ENCODE measurements around the gene GLRX.

The GLRX gene

GRCh38 chr5:95808686-95809413, 13.7 kb downstream of the GLRX start:
- peak; percentile 64 for DNase-seq

- no peak for DNase-seq
Observed at GRCh38 chr5:95808013-95808685, 14.4 kb downstream of the GLRX start.

- no peak for DNase-seq
Observed at GRCh38 chr5:95806687-95807086, 15.8 kb downstream of the GLRX start.

GRCh38 chr5:95804736-95805539, 17.6 kb downstream of the GLRX start:
- DNase-seq = no peak

- no peak for DNase-seq
Observed at GRCh38 chr5:95803271-95804148, 19.0 kb downstream of the GLRX start.

GRCh38 chr5:95801961-95802360, 20.6 kb downstream of the GLRX start:
- DNase-seq = no peak

- DNase-seq = no peak
Observed at GRCh38 chr5:95801532-95801931, 21.0 kb downstream of the GLRX start.

- DNase-seq = no peak
Observed at GRCh38 chr5:95800553-95800952, 22.0 kb downstream of the GLRX start.

GRCh38 chr5:95799191-95799835, 23.2 kb downstream of the GLRX start:
- no peak for DNase-seq

- no peak for DNase-seq
Observed at GRCh38 chr5:95798545-95798944, 24.0 kb downstream of the GLRX start.

GRCh38 chr5:95798048-95798447, 24.5 kb downstream of the GLRX start:
- no peak for DNase-seq

- no peak for DNase-seq
Observed at GRCh38 chr5:95797301-95797700, 25.2 kb downstream of the GLRX start.

GRCh38 chr5:95794070-95794516, 28.4 kb downstream of the GLRX start:
- no peak for DNase-seq

- no peak for DNase-seq
Observed at GRCh38 chr5:95791751-95792150, 30.8 kb downstream of the GLRX start.

GRCh38 chr5:95788493-95788892, 34.0 kb downstream of the GLRX start:
- DNase-seq = no peak

- no peak for DNase-seq
Observed at GRCh38 chr5:95786821-95787418, 35.6 kb downstream of the GLRX start.

- DNase-seq = no peak
Observed at GRCh38 chr5:95784514-95785302, 37.8 kb downstream of the GLRX start.

- no peak for DNase-seq
Observed at GRCh38 chr5:95783661-95784060, 38.9 kb downstream of the GLRX start.

GRCh38 chr5:95782181-95782580, 40.3 kb downstream of the GLRX start:
- DNase-seq = no peak

GRCh38 chr5:95781101-95781583, 41.4 kb downstream of the GLRX start:
- DNase-seq = peak; percentile 67

- DNase-seq = no peak
Observed at GRCh38 chr5:95780597-95780996, 41.9 kb downstream of the GLRX start.

Measured in stimulated activated naive CD4-positive, alpha-beta T cell treated with Interleukin-2 at 50 U/mL for 16 hours (primary cell).